GM21367 (cell line): ENCODE results near the gene DHRS3.

Experiments
- ATAC-seq: cut with Tn5 transposase; IDR thresholded peaks from one replicate; pipeline ENCODE4 v1.9.1; 2021; ENCODE audit not compliant: unreplicated experiment

The DHRS3 gene

GRCh38 chr1:12618661-12618964 is 603 bp upstream of the DHRS3 start:
- ATAC-seq, result no peak

DNA sequence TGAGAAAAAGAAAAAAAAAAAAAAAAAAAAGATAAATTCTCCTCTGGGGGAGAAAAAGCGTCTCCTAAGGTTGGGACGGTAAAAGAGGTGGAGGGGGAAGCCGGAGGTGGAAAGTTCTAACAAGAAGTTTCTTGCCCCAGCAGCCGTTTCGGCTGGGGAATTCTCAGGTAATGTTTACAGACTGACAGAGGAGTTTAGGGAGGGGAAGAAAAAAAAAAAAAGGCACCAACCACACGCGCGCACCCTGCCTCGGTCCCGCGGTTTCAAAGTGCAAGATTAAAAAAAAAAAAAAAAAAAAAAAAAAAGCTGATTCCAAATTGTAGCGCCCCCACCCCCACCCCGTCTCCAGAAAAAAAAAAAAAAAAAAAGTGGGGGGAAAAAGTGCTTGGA is 504 bp downstream of the DHRS3 start:
- no peak for ATAC-seq

GRCh38 chr1:12616709-12617373 is 1.2 kb downstream of the DHRS3 start:
- ATAC-seq, result no peak

DNA sequence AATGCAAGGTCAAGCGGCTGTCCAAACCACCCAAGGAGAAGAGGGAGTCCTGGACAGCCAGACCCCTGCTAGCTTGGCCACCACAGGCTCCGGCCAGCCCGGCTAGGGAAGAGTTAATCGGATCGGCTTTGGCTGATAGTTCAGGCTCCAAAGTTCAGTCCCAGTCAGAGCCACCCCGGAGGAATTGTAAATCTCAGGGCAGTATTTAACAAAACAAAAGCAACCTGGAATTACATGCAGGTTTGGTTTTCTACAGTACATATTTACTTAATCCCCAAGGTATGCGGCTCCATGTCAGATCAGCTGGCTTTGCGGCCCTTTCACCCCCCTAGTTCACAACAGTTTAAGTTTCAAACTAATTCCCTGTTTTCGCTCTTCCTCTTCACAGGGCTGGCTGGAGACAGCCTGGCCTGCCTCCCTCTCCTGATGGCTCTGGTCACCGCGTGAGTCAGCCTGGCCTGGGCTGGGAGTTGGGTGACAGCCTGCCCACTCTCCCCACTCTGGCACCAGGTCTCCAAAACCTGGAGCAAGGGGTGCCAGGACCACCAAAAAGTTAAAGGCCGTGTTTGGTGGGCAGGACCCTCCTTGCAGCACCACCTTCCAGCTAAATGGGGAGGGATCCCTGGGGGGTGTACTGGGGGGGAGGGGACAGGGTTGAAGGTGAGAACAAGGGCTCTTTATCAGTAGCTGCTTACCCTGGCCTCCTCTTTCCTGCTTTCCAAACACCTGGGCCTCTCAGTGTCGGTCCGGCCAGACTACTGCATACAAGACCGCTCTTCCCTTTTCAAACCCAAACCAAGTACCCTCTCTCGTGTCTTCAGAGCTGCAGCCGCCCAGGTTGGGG is 1.9 kb downstream of the DHRS3 start:
- no peak for ATAC-seq

GRCh38 chr1:12615159-12615864 is 2.7 kb downstream of the DHRS3 start:
- ATAC-seq, result no peak

GRCh38 chr1:12614402-12615158 is 3.4 kb downstream of the DHRS3 start:
- ATAC-seq, result no peak

GRCh38 chr1:12613180-12613579 is 4.8 kb downstream of the DHRS3 start:
- ATAC-seq, result no peak

GRCh38 chr1:12610941-12611340 is 7.1 kb downstream of the DHRS3 start:
- ATAC-seq, result no peak

DNA sequence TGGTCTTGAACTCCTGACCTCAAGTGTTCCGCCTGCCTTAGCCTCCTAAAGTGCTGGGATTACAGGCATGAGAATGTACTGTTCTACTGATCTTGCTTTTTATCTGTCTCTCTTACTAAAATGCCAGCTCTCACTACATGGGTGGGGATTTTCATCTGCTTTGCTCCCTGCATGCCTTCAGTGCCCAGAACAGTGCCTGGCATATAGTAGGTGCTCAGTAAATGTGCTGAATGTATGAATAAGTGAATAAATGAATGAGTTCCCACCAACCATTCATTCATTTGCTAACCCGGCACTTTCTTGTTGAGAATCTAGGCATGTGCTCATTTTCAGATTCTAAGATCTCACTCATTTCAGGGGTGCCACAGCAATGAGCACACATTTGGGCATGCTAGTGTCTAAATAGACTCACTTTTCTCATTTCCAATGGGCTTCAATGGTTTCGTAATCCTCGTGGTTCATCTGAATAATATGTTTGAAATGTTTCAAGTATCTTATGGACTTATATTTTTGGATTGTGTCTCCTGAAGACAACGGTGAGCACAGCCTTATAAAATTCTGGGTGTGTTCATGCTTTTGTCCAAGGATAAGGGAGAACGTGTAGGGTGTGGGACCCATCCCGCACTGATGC is 7.6 kb downstream of the DHRS3 start:
- ATAC-seq, result no peak

GRCh38 chr1:12609469-12610003 is 8.5 kb downstream of the DHRS3 start:
- ATAC-seq, result no peak

GRCh38 chr1:12608311-12608957 is 9.6 kb downstream of the DHRS3 start:
- no peak for ATAC-seq

- ATAC-seq, result no peak
Observed at GRCh38 chr1:12607263-12607662, 10.7 kb downstream of the DHRS3 start.

DNA sequence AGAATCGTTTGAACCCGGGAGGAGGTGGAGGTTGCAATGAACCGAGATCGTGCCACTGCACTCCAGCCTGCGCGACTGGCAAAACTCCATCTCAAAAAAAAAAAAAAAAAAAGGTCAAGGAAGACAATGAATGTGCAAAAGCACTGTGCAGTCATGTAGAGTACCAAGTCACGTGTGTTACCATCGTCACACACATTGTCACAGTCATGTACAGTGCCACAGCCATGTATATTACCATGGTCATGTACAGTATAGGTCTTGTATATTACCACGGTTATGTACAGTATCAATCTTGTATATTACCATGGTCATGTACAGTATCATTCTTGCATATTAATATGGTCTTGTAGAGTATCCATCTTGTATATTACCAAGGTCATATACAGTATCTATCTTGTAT is 13.0 kb downstream of the DHRS3 start:
- ATAC-seq, result no peak

- ATAC-seq, result peak; percentile 63
Observed at GRCh38 chr1:12604114-12604874, 13.7 kb downstream of the DHRS3 start.

GRCh38 chr1:12603224-12603623 is 14.8 kb downstream of the DHRS3 start:
- ATAC-seq, result no peak

DNA sequence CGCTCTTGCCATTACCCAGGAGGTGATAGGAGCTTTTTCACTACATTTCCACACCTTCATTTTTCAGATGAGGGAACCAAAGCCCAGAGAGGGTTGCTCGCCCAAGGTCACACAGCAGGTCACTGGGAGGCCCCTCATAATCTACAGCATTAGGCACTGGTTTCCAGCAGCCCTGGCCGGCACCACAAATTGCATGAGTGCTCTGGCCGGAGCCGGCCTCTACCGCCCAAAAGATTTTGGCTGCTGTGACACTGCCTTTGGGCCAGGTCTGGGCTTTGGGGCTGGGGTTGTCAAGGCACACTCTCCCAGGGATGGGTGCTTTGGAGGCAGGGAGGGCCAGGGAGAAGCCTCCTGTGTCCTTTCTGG is 15.4 kb downstream of the DHRS3 start:
- ATAC-seq, result no peak

DNA sequence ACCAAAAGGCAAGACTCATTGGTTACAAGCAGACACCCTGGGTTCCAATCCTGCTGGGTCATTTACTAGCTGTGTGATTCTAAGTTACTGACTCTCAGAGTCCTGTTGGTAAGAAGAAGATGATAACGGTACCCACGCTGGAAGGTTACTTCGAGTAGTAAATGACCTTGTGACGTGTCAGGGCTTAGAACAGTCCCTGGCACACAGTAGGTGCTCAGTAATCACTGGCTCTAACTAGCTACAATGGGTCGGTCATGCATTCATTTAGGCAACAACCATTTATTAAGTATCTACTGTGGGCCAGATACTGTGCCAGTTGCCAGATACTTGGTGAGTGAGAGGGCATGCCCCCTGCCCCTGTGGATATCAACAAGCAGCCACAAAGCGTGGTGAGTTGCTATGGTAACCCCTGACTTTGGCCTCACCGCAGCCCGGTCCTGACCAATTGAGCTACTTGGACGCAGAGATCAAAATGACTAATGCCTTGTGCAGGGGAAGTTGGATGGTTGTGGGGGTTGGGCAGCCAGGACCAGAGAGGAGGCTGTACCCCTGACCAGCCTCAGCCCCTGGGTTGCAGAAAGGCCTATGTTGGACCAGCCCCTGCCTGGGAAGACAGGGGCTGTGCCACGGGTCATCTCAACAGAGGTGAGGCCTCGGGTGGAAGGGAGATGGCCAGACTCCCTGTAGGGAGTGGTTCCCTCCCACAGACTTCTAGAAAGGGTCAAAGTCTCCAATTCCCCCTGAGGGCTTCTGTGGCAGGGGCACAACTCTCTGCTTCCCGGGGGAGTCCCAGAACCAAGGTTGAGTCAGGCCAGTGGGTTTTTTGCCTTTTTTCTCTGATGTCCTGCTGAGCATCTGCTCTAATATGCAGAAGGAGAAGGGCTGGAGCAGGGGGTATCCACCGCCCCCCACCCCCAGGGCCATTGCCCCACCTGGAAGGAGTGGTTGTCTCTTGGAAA is 16.0 kb downstream of the DHRS3 start:
- no peak for ATAC-seq

DNA sequence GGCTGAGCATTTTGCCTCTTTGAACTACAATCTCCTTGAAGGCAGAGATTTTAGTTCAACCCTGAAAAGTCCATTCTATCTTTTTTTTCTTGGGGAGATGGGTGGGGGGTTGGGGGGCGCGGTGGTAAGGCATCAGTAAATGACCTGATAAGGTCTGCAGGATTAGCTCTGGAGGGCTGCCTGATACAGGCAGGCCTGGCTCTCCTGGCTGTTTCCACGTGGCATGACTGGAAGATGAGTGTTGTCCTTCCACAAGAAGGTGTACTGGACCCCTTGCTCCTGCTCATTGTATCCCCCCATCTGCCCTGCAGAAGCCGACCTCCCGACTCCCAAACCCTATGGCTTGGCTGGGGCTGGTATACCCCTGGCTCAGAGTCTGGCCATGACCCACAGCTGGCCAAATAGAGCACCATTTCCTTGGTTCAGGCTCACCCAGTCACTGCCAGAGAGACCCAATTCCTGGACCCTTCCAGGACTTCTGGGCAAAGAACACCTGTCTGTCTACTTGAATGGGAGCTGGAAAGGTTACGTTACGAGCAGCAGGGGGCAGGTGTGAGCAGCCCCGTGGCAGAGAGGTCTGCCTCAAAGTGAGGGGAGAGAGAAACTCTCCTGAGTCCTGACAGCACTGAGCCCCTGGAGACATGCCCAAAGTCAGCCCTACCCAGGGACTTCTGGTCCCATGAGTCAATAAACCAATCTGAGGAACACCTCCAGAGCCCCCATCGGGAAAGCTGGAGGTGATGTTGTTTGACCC is 17.0 kb downstream of the DHRS3 start:
- no peak for ATAC-seq
